DMS 273 (cell line): Measurements from ENCODE around the gene TMBIM6.
"Not testable (repeated sequence)": the region's sequence is repeated elsewhere in the genome, so short reads cannot be mapped to it uniquely, and the experiment has no call there.

Source experiments
- DNase-seq: peaks from one replicate; lab custom pipeline; 2025; ENCODE audit not compliant: unreplicated experiment; lab: John Stamatoyannopoulos, UW

The TMBIM6 gene

DNA sequence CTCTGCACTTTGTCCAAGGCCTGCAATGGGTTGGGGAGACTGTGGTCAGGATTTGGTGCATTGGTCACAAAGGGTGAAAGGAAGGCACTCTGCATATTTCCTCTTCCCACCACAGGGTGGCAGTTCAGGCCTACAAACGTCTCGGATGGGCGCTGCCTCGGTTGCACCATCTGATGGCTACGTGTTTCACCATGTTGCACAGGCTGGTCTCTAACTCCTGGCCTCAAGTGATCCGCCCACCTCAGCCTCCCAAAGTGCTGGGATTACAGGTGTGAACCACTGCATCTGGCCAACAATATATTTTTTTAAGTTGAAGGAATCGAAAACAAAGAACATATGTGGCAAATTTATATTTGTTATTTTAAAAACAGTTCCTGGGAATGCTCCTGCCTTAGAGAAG, 35.1 kb downstream of the TMBIM6 start:
- DNase-seq: peak; percentile 76

- no peak for DNase-seq
These were observed 35.5 kb downstream of the TMBIM6 start for GRCh38 chr12:49776858-49777257.

GRCh38 chr12:49777341-49777740, 36.0 kb downstream of the TMBIM6 start:
- no peak for DNase-seq

GRCh38 chr12:49777800-49778748, 36.7 kb downstream of the TMBIM6 start:
- peak; percentile 57 for DNase-seq

DNA sequence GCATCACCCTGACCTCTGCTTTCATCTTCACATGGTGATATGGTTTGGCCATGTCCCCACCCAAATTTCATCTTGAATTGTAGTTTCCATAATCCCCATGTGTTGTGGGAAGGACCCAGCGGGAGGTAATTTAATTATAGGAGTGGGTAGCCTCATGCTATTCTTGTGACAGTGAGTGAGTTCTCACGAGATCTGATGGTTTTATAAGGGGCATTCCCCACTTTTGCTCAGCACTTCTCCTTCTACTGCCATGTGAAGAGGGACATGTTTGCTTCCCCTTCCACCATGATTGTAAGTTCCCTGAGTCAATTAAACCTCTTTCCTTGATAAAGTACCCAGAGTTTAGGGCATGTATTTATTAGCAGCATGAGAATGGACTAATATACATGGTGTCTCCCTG, 38.2 kb downstream of the TMBIM6 start:
- DNase-seq: no peak

GRCh38 chr12:49780914-49781313, 39.6 kb downstream of the TMBIM6 start:
- not testable (repeated sequence) for DNase-seq

- DNase-seq: peak; percentile 34
These were observed 42.7 kb downstream of the TMBIM6 start for GRCh38 chr12:49783917-49784676.

DNA sequence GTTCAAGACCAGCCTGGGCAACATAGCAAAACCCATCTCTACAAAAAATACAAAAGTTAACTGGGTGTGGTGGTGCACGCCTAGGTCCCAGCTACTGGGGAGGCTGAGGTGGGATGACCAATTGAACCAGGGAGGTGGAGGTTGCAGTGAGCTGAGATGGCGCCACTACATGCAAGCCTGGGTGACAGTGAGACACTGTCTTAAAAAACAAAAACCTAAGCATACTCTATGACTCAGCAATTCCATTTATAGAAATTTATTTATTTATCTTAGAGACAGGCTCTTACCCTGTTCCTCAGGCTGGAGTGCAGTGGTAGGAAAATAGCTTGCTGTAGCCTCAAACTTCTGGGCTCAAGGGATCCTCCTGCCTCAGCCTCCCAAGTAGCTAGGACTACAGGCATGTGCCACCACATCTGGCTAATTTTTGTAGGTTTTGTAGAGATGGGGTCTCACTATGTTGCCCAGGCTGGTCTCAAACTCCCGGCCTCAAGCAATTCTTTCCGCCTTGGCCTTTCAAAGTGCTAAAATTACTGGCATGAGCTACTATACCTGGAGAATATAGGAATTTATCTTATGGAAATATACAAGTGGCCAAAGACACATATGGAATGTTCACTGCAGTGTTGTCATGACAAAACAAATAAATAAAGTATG, 43.5 kb downstream of the TMBIM6 start:
- DNase-seq: no peak

DNA sequence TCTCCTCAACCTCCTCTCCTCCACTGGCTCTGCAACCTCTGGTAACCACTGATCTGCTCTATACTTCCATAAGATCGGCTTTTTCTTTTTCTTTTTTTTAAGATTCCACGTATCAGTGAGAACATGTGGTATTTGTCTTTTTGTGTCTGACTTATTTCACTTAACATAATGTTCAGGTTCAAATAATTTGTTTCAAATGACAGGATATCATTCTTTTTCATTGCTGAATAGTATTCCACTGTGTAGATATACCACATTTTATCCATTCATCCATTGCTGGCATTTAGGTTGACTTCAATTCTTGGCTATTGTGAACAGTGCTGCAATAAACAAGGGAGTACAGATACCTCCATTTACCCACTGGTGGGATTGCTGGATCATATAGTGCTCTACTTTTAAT, 46.3 kb downstream of the TMBIM6 start:
- no peak for DNase-seq

DNA sequence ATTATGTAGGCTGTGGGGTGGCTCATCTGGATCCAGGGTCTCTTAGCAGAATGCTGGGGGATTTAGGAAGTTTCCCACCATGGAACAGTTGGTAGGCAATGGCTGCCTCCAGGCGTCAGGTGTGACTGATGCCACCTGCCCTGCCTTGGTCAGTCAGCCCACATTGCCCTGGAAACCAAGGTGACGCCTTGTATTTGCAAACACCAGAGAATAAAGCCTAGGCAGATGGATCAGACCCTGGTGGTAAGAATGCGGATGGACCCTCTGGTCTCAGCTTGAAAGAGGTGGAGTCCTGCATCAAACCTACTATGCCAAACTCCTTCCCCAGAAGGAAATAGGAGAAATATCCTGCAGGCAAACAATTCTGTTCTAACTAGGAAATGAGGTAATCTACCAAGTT, 48.6 kb downstream of the TMBIM6 start:
- no peak for DNase-seq

GRCh38 chr12:49790741-49791555, 49.6 kb downstream of the TMBIM6 start:
- DNase-seq: no peak

DNA sequence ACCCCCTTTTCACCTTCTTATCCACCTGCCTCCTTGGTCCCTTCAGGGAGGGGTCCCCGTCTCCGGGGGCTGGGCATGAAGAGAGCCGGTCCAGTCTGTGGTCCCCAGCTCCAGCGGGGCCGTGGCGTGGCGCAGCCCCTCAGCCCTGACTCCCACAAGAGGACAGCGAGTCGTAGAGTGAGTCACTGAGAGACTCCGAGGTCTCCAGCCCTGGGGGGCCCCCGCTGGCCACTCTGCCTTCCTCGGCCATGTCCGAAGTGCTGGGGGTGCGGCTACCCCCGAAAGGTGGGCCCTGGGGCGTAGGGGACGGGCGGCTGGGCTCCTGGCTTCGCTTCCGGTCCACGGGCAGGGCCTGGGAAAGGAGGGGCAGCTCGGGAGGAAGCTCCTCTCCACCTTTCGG, 50.3 kb downstream of the TMBIM6 start:
- DNase-seq: no peak

DNA sequence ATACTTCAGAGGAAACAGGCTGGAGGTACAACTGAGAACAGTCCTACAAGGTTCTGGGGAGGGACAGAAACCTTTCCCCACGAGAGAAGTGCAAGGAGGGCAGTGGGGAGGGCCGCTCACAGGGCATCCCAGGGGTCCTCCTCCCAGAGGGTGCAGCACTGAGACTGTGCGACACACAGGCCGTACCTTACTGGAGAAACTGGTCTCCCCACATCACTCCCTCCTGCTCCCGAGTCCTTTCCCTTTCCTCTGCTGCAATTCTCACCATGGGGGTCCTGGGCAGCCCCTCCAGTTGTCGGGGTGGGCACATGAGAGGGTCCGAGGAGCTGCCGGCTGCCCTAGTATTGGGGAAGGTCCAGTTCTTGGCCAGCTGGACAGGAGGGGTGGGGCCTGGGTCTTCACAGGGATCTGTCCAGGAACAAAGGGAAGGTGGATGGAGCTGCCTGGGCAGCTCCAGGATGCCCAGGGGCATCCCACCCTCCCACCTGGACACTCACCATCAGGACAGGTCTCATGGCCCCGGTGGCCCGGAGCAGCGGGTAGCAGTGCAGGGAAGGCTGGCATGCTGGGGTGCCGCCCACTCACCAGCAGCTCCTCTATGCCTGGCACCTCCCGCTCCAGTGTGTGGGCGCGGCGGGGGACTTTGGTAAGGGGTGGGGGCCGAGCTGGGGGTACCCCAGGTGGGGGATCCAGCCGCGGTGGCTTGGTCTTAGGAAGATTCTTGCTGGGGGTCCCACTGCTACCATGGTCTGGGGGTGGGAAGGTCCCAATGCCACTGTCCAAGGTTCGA, 51.0 kb downstream of the TMBIM6 start:
- no peak for DNase-seq

DNA sequence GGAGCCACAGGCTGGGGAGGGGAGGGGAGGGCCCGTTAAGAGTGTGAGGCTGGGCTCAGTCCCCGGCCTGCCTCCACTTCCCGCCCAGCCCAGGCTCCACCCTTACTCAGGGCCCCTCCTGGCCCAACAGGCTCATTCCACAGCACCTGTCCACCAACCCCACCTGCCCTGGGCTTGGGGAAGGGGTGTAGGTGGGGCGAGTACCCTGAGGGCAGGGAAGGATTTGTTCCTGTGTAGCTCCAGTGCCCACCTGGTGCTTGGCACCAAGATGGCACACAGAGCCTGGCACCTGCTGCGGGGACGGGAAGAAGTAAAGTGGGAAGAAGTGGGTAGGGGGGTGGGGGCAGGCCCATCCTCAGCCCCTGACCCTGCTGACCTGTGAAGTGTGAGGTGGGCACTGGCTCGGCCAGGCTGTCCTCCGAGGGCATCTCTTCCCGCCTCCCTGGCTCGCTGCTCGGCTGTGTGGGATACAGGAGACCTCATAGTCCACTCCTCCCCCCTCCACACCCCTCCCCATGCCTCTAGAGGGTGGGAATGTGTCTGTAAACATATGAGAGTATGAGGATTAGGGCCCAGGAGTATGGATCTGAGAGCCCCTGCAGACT, 51.7 kb downstream of the TMBIM6 start:
- no peak for DNase-seq

GRCh38 chr12:49793620-49794019, 52.3 kb downstream of the TMBIM6 start:
- no peak for DNase-seq

DNA sequence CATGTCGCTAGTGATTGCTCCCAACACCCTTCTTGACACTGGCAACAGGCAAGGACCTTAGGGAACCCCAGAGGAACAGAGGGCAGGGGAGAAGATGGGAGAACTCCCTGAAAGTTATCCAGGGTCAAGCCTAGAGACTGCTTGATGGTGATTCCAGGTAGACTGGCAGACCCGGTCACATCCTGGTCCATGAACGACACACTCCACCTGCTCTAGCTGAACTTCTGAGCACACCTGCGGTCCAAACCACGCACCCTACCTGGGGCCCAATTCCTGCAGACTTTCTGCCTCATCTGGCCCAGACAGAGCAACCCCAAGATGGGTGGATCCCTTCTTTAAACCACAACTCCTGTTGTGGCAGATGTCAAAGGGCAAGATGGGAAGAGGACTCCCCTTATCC, 52.7 kb downstream of the TMBIM6 start:
- DNase-seq: no peak

DNA sequence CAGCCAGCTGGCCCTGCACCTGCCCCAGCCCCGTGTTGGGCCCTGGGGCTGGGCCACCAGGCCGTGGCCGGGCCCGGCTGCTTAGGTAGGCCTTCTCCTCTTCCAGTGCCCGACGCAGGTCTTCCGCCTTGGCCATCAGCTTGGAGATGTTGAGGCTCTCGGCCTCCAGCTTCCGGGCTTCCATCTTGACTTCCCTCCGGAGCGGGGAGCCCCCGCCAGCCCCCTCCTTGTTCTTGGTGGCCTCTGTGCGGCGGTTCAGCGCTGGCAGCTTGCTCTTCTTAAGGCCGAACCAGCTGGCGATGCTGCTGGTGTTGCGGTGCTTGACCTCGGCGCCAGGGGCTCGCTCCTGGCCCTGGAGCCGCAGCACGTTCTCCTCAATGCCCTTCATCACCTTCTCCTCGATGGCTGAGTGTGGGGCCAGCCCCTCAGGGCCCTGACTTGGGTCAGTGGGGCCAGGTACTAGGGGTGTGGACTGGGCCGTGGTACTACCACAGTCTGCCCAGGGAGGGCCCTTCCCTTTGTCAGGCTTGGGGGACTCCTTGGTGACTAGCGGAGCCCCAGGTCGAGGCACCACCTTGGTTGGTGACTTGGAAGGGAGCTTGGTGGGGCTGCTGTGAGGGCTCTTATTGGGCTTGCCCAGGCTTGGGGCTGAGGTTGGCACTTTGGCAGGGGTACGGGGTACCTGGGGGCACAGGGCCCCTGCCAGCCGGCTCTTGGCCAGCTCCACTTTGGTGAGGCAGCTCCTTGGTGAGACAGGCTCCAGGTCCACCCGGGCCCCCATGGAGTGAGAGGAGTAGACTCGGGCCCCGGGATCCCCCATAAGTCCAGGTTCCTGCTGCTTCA, 53.7 kb downstream of the TMBIM6 start:
- no peak for DNase-seq

- no peak for DNase-seq
These were observed 54.3 kb downstream of the TMBIM6 start for GRCh38 chr12:49795654-49796105.

- no peak for DNase-seq
These were observed 54.8 kb downstream of the TMBIM6 start for GRCh38 chr12:49796155-49796554.
